HepG2 (cell line): Measurements from ENCODE around the gene MYADML2. TPM values are rescaled to one million over a fixed set of nuclear protein-coding genes. Genes with fewer than 3 reads are reported as not detected.
A peak's percentile ranks its signal among the peaks of the same experiment; 100 is the strongest.

Experiments used
- AHR ChIP-seq: IDR thresholded peaks from 2 replicates; pipeline ENCODE4 v1.6.1; 2018; ENCODE audit warnings: missing genetic modification reagents, missing compliant biosample characterization
- CHD2 ChIP-seq: IDR thresholded peaks from 2 replicates; pipeline ENCODE4 v1.6.1; 2011; ENCODE audit warnings: low read depth, low read length, improper control_type of control experiment
- CHD4 ChIP-seq: fragments of 200-600 bp; sonication (generic); IDR thresholded peaks from 2 replicates; pipeline ENCODE4 v1.7.0; 2017; ENCODE audit warnings: mild to moderate bottlenecking, low read length, borderline replicate concordance
- E2F5 ChIP-seq: sonication (generic); formaldehyde crosslinking; conservative IDR thresholded peaks from 2 replicates; pipeline ENCODE4 v1.4.0; 2020; ENCODE audit warnings: missing genetic modification reagents
- FOXC1 ChIP-seq: sonication (generic); formaldehyde crosslinking; IDR thresholded peaks from 2 replicates; pipeline ENCODE4 v1.8.0; 2022; ENCODE audit warnings: mild to moderate bottlenecking, missing genetic modification reagents, borderline replicate concordance
- HNRNPL ChIP-seq: fragments of 200-400 bp; formaldehyde crosslinking; IDR thresholded peaks from 2 replicates; pipeline ENCODE4 v1.6.1; 2017; ENCODE audit warnings: mild to moderate bottlenecking, low read depth, low read length
- HOXA5 ChIP-seq: sonication (generic); formaldehyde crosslinking; IDR thresholded peaks from 2 replicates; pipeline ENCODE4 v1.4.0; 2020; ENCODE audit warnings: missing genetic modification reagents
- HOXA7 ChIP-seq: sonication (generic); formaldehyde crosslinking; IDR thresholded peaks from 2 replicates; pipeline ENCODE4 v1.8.1; 2022; ENCODE audit warnings: mild to moderate bottlenecking, missing genetic modification reagents, moderate library complexity
- SMARCE1 ChIP-seq: fragments of 450-650 bp; IDR thresholded peaks from 2 replicates; pipeline ENCODE4 v1.6.1; 2017; ENCODE audit warnings: borderline replicate concordance
- TFAP4 ChIP-seq: sonication (generic); IDR thresholded peaks from 2 replicates; pipeline ENCODE4 v1.6.1; 2016; ENCODE audit warnings: low read depth, borderline replicate concordance
- THAP7 ChIP-seq: sonication (generic); formaldehyde crosslinking; IDR thresholded peaks from 2 replicates; pipeline ENCODE4 v1.8.1; 2023; ENCODE audit warnings: mild to moderate bottlenecking, missing genetic modification reagents
- XBP1 ChIP-seq: sonication (generic); formaldehyde crosslinking; IDR thresholded peaks from 2 replicates; pipeline ENCODE4 v1.5.0; 2020; ENCODE audit warnings: missing genetic modification reagents
- ZC3H13 ChIP-seq: sonication (generic); formaldehyde crosslinking; IDR thresholded peaks from 2 replicates; pipeline ENCODE4 v1.8.1; 2023; ENCODE audit warnings: mild to moderate bottlenecking, missing genetic modification reagents, moderate library complexity
- ZMYM2 ChIP-seq: sonication (generic); formaldehyde crosslinking; IDR thresholded peaks from 2 replicates; pipeline ENCODE4 v1.8.0; 2022; ENCODE audit warnings: mild to moderate bottlenecking, missing genetic modification reagents
- ZNF230 ChIP-seq: sonication (generic); formaldehyde crosslinking; IDR thresholded peaks from 2 replicates; pipeline ENCODE4 v1.4.0; 2020; ENCODE audit warnings: mild to moderate bottlenecking, missing genetic modification reagents
- ZSCAN30 ChIP-seq: sonication (generic); formaldehyde crosslinking; IDR thresholded peaks from 2 replicates; pipeline ENCODE4 v1.5.0; 2020; ENCODE audit warnings: mild to moderate bottlenecking, missing genetic modification reagents
- polyA plus RNA-seq, 8 experiments: library from polyadenylated mRNA; depleted of rRNA in 3 of 8; stranded (reverse) in 7 of 8; unstranded in 1 of 8; fragments of >200 nt; fragmentation: Illumina TruSeq in 4 of 8; extraction: Trizol in 4 of 8; gene quantifications; 2 replicates each; pipeline versions ENCODE4 v1.2.1 to v1.2.3, GENCODE V29; 2011 to 2016; ENCODE audit warnings: low read depth in 4 of 8, missing spikeins in 1 of 8, mixed read lengths in 1 of 8; ENCODE audit not compliant: insufficient read depth in 1 of 8
- total RNA-seq, 5 experiments: library from RNA; depleted of rRNA; stranded (reverse); fragments of >200 nt; fragmentation: Illumina TruSeq; extraction: Trizol; gene quantifications; 2 replicates each; pipeline ENCODE4 v1.2.3, GENCODE V29; 2016; ENCODE audit warnings: low read depth in 1 of 5
- TF ChIP-seq, protein P1 (sequence below): sonication (generic); formaldehyde crosslinking; conservative IDR thresholded peaks from 2 replicates; pipeline ENCODE4 v1.4.0; 2020; ENCODE audit warnings: missing genetic modification reagents
- TF ChIP-seq, protein P2 (sequence below): sonication (generic); formaldehyde crosslinking; IDR thresholded peaks from 2 replicates; pipeline ENCODE4 v1.4.0; 2020; ENCODE audit warnings: mild to moderate bottlenecking, missing genetic modification reagents

The MYADML2 gene
- total and polyA plus RNA-seq, 2 of the 13 experiments (the other 11 are each of a cell fraction or from before 2014, with no cell fraction given), result not detected

- TF ChIP-seq THAP7, result no peak
- TF ChIP-seq HOXA5 (CRISPR knock-in tag), result peak; percentile 52; the same call in 1 of the 2 replicates
- no peak; the same call in 1 of the 2 replicates for TF ChIP-seq ZC3H13 (CRISPR knock-in tag)
- TF ChIP-seq, protein P1, sequence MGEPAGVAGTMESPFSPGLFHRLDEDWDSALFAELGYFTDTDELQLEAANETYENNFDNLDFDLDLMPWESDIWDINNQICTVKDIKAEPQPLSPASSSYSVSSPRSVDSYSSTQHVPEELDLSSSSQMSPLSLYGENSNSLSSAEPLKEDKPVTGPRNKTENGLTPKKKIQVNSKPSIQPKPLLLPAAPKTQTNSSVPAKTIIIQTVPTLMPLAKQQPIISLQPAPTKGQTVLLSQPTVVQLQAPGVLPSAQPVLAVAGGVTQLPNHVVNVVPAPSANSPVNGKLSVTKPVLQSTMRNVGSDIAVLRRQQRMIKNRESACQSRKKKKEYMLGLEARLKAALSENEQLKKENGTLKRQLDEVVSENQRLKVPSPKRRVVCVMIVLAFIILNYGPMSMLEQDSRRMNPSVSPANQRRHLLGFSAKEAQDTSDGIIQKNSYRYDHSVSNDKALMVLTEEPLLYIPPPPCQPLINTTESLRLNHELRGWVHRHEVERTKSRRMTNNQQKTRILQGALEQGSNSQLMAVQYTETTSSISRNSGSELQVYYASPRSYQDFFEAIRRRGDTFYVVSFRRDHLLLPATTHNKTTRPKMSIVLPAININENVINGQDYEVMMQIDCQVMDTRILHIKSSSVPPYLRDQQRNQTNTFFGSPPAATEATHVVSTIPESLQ (CRISPR knock-in tag), result no peak
- TF ChIP-seq, protein P2, sequence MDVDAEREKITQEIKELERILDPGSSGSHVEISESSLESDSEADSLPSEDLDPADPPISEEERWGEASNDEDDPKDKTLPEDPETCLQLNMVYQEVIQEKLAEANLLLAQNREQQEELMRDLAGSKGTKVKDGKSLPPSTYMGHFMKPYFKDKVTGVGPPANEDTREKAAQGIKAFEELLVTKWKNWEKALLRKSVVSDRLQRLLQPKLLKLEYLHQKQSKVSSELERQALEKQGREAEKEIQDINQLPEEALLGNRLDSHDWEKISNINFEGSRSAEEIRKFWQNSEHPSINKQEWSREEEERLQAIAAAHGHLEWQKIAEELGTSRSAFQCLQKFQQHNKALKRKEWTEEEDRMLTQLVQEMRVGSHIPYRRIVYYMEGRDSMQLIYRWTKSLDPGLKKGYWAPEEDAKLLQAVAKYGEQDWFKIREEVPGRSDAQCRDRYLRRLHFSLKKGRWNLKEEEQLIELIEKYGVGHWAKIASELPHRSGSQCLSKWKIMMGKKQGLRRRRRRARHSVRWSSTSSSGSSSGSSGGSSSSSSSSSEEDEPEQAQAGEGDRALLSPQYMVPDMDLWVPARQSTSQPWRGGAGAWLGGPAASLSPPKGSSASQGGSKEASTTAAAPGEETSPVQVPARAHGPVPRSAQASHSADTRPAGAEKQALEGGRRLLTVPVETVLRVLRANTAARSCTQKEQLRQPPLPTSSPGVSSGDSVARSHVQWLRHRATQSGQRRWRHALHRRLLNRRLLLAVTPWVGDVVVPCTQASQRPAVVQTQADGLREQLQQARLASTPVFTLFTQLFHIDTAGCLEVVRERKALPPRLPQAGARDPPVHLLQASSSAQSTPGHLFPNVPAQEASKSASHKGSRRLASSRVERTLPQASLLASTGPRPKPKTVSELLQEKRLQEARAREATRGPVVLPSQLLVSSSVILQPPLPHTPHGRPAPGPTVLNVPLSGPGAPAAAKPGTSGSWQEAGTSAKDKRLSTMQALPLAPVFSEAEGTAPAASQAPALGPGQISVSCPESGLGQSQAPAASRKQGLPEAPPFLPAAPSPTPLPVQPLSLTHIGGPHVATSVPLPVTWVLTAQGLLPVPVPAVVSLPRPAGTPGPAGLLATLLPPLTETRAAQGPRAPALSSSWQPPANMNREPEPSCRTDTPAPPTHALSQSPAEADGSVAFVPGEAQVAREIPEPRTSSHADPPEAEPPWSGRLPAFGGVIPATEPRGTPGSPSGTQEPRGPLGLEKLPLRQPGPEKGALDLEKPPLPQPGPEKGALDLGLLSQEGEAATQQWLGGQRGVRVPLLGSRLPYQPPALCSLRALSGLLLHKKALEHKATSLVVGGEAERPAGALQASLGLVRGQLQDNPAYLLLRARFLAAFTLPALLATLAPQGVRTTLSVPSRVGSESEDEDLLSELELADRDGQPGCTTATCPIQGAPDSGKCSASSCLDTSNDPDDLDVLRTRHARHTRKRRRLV (CRISPR knock-in tag), result peak; percentile 93
- peak; percentile 58; the same call in 1 of the 2 replicates for TF ChIP-seq CHD4
- TF ChIP-seq SMARCE1, result no peak
- TF ChIP-seq ZMYM2, result 0 out of 2 replicates have a peak, but pooled peaks have one; percentile 61
- peak; percentile 85; the same call in 1 of the 2 replicates for TF ChIP-seq TFAP4
- TF ChIP-seq HNRNPL, result peak; percentile 99
- TF ChIP-seq E2F5 (CRISPR knock-in tag), result no peak; the same call in none of the 2 replicates
- peak; percentile 74; the same call in 1 of the 2 replicates for TF ChIP-seq ZNF230
- TF ChIP-seq ZSCAN30 (CRISPR knock-in tag), result no peak; the same call in 1 of the 2 replicates
- TF ChIP-seq FOXC1 (CRISPR knock-in tag), result peak; percentile 94
- no peak for TF ChIP-seq HOXA7
- TF ChIP-seq XBP1 (CRISPR knock-in tag), result peak; percentile 71; the same call in 1 of the 2 replicates
- peak; percentile 90; the same call in 1 of the 2 replicates for TF ChIP-seq AHR (CRISPR knock-in tag)
- TF ChIP-seq CHD2, result no peak; the same call in 1 of the 2 replicates
Measured at GRCh38 chr17:81991684-81992305, 44.8 kb upstream of the MYADML2 start (continued).
